GM12874 (cell line): ENCODE measurements around the gene RELCH.

Experiments
- TF ChIP-seq, protein P1 (sequence below): IDR thresholded peaks from 2 replicates; pipeline ENCODE4 v1.5.1; 2011; ENCODE audit warnings: low read depth, mild to moderate bottlenecking, control low read depth, low read length, moderate library complexity; ENCODE audit not compliant: insufficient read depth

RELCH gene, protein sequence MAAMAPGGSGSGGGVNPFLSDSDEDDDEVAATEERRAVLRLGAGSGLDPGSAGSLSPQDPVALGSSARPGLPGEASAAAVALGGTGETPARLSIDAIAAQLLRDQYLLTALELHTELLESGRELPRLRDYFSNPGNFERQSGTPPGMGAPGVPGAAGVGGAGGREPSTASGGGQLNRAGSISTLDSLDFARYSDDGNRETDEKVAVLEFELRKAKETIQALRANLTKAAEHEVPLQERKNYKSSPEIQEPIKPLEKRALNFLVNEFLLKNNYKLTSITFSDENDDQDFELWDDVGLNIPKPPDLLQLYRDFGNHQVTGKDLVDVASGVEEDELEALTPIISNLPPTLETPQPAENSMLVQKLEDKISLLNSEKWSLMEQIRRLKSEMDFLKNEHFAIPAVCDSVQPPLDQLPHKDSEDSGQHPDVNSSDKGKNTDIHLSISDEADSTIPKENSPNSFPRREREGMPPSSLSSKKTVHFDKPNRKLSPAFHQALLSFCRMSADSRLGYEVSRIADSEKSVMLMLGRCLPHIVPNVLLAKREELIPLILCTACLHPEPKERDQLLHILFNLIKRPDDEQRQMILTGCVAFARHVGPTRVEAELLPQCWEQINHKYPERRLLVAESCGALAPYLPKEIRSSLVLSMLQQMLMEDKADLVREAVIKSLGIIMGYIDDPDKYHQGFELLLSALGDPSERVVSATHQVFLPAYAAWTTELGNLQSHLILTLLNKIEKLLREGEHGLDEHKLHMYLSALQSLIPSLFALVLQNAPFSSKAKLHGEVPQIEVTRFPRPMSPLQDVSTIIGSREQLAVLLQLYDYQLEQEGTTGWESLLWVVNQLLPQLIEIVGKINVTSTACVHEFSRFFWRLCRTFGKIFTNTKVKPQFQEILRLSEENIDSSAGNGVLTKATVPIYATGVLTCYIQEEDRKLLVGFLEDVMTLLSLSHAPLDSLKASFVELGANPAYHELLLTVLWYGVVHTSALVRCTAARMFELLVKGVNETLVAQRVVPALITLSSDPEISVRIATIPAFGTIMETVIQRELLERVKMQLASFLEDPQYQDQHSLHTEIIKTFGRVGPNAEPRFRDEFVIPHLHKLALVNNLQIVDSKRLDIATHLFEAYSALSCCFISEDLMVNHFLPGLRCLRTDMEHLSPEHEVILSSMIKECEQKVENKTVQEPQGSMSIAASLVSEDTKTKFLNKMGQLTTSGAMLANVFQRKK

DNA sequence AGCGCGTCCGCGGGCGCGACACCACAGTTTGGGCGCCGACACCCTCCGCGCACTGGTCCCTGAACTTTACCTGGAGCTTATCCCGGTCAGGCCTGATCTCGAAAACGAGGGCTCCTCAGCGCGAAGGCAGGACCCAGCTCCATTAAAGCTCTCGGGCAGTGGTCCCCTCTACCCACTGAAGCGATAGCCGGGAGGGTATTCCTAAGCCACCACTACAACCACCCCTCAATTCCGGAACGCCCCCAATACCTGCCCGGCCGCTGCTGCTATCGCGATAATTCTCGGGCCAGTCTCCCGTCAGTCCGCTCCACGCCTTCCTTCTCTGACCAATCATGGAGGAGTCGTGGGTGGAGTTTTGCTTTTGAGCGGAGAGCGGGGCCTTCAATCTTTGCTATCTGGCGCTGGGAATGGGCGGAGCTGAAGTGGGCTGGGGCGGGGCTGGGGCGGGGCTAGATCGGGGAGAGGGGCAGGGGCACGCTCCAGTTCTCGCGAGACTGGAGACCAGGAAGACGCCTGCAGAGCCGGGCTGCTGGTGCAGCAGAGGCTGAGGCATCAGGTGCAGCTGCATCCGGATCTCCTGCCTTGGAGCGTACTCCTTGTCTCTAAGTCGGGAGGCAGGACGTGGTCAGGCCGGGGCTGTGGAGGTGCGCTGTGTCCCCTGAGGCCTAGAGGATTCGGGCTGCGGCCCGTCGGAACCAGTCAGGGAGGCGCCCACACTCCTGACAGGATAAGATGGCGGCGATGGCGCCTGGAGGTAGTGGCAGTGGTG lies at the start of gene RELCH, which contains the start of gene PIGN:
Gene RELCH, plus strand, starts transcription at position 482 of the 769 bp plus-strand sequence. Its CDS starts 251 bp downstream, at position 733.
Gene PIGN, minus strand, starts transcription at position 283 of the 769 bp plus-strand sequence. CDS start 25,703 bp downstream, outside the sequence.
- TF ChIP-seq, protein P1, sequence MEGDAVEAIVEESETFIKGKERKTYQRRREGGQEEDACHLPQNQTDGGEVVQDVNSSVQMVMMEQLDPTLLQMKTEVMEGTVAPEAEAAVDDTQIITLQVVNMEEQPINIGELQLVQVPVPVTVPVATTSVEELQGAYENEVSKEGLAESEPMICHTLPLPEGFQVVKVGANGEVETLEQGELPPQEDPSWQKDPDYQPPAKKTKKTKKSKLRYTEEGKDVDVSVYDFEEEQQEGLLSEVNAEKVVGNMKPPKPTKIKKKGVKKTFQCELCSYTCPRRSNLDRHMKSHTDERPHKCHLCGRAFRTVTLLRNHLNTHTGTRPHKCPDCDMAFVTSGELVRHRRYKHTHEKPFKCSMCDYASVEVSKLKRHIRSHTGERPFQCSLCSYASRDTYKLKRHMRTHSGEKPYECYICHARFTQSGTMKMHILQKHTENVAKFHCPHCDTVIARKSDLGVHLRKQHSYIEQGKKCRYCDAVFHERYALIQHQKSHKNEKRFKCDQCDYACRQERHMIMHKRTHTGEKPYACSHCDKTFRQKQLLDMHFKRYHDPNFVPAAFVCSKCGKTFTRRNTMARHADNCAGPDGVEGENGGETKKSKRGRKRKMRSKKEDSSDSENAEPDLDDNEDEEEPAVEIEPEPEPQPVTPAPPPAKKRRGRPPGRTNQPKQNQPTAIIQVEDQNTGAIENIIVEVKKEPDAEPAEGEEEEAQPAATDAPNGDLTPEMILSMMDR, result no peak

DNA sequence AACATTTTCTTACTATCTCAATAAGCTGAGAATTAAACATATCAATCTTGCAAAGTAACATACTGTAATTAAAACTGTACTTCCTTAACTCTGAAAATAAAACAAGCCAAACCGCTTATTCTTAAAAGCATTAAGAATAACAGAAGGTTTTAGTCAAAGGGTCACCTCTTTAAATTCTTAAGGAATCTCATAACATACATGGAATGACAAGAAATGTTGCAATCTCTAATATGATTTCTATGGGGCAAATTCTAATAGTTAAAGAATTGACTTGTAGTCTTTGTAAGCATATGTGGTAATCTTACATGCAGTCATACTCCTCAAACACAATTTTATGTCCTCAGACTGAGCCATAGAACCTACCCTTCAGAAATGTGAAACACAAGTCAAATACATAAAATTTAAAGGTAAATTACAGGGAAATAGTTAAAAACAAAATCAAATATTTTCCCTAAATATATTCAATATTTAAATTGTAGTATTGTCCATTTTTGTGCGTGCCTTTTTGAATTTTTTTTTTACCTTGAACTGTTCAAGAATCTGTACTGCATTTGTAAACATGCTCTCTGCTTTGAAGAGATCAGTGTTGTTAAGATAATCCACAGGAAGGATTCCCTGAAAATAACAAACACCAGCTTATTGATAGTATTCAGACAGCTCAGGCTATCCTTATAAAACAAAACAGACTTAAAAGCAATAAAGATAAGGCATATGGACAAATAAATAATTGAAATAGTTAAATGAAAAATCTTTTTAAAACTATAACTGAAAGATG lies 48.4 kb upstream of the RELCH start:
- TF ChIP-seq, protein P1, result no peak

DNA sequence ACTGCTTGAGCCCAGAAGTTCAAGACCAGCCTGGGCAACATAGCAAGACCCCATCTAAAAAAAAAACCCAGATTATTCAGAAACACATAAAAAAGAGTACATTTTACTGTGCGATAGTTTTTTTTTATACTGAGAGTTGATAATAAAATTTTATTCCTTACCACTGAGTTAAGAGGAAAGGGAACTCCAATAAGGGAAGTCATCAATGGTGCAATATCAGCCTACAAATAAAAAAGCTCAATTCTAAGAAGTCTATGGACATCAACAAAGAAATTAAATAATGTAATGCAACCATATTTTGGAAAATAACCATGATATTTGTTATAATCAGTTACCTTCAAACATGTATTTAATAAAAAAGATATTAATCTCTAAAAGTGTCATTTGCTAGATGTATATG lies 46.8 kb upstream of the RELCH start:
- TF ChIP-seq, protein P1, result no peak

DNA sequence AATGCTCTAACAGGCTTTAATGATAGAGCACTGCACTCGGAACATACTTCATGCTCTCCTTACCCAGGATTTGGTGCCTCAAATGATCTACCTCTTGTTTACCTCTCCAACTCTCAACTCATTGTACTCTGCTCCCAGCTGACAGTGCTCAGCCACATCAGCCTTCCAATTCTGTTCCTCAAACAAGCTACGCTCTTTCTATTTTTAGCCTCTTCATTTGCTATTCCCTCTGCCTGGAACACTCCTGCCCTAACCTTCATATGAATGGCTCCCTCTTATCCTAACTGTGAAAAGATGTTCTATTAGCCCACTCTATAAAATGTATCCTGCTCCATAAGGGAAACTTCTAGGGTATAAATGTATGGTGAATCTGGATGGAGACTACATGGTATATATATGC lies 42.7 kb upstream of the RELCH start:
- TF ChIP-seq, protein P1, result no peak

DNA sequence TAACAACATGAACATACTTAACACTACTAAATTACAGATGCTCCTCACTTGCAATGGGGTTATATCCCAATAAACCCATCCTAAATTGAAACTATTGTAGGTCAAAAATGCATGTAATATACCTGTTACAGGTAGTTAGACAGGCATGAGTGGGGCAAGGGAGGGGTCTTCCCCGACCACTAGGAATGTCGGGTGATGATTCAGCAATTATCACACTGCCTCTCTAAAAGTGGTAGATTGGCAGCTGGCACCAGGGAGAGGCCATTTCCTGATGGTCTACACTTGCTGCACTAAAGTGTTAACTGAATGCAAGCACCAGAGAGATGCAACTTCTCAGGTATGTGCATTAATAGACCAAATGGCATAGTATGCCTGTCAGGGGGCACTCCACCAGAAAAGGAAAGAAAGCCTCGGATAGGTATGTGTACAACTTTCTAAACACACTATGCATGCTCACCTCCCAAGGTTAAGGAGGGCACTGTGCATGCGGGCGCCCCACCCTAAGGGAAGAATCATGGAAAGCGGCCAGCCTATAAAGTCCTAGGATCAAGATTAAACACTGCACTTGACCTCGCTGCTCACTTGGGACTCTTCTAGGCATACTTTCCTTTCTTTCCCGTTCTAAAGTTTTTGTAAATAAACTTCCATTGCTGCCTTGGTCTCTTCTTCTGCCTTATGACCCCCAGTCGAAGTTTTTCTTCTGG lies 35.8 kb upstream of the RELCH start:
- TF ChIP-seq, protein P1, result no peak

DNA sequence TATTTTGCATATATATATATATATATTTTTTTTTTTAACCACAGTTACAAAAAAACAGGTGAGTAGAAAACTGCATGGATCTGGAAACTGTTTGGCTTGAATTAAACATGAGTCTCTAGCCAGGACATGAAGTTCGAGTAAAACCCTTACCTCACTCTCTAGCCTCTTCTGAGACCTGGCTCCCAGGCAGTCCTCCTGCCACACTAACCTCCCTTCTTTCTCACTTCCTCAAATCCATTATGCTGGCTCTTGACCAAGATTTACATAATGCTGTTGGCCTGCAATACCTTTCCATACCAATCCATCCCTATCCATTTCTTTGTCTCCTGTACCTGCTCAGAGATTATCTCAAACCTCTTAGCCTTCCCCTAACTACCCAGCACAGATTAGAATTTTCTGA lies 34.2 kb upstream of the RELCH start:
- TF ChIP-seq, protein P1, result no peak
